AG09319 (cell line): ENCODE results near the gene NAGLU.

Source experiments
- DNase-seq: peaks from one replicate; pipeline ENCODE4 v3.0.0-alpha.2; 2010; ENCODE audit warnings: low read depth; ENCODE audit errors: extremely low read depth
- CTCF ChIP-seq: IDR thresholded peaks from 2 replicates; pipeline ENCODE4 v1.5.1; 2011; ENCODE audit warnings: low read depth, mild to moderate bottlenecking, inconsistent platforms, low read length, moderate library complexity

NAGLU gene

GRCh38 chr17:42514279-42514678 lies 21.8 kb upstream of the NAGLU start:
- no peak for DNase-seq
- TF ChIP-seq CTCF, result no peak

- DNase-seq, result no peak
- no peak for TF ChIP-seq CTCF
Measured at GRCh38 chr17:42514867-42515266, 21.2 kb upstream of the NAGLU start.

- peak; percentile 96 for TF ChIP-seq CTCF
- peak; percentile 91 for DNase-seq
Measured at GRCh38 chr17:42517516-42517915, 18.5 kb upstream of the NAGLU start.

GRCh38 chr17:42518046-42518754 lies 17.8 kb upstream of the NAGLU start:
- peak; percentile 87 for DNase-seq
- no peak for TF ChIP-seq CTCF

GRCh38 chr17:42518755-42519545 lies 17.1 kb upstream of the NAGLU start:
- DNase-seq, result no peak
- no peak for TF ChIP-seq CTCF

- peak; percentile 97 for DNase-seq
- no peak for TF ChIP-seq CTCF
Measured at GRCh38 chr17:42519546-42520491, 16.2 kb upstream of the NAGLU start.

- DNase-seq, result no peak
- TF ChIP-seq CTCF, result peak; percentile 11
Measured at GRCh38 chr17:42520540-42520951, 15.5 kb upstream of the NAGLU start.
